Measurements from ENCODE around the gene FAM171A2.
"Not testable (repeated sequence)": the region's sequence is repeated elsewhere in the genome, so short reads cannot be mapped to it uniquely, and the experiment has no call there.

Gene FAM171A2

DNA sequence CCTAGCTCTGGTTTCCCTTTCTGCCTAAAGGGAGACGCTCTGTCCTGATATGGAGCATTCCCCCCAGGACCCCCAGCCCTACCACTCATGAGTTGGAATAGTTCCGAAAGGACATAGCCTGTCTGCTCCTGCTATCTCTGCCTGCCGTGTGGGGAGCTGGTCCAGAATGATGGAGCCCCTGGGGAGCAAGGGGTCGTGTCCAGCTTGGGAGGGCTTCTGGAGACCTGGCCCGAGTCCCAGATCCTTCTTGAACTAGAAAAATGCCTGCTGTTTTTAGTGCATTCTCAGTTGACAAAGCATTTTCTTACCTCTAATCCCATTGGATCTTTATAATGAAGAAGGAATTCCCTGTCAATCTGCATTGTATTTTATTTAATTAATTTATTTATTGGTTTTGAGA is 27.7 kb downstream of the FAM171A2 start:
- TF ChIP-seq, protein P1, sequence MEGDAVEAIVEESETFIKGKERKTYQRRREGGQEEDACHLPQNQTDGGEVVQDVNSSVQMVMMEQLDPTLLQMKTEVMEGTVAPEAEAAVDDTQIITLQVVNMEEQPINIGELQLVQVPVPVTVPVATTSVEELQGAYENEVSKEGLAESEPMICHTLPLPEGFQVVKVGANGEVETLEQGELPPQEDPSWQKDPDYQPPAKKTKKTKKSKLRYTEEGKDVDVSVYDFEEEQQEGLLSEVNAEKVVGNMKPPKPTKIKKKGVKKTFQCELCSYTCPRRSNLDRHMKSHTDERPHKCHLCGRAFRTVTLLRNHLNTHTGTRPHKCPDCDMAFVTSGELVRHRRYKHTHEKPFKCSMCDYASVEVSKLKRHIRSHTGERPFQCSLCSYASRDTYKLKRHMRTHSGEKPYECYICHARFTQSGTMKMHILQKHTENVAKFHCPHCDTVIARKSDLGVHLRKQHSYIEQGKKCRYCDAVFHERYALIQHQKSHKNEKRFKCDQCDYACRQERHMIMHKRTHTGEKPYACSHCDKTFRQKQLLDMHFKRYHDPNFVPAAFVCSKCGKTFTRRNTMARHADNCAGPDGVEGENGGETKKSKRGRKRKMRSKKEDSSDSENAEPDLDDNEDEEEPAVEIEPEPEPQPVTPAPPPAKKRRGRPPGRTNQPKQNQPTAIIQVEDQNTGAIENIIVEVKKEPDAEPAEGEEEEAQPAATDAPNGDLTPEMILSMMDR (IDR thresholded peaks at IDR 0.05; ENCODE audit: borderline replicate concordance, control extremely low read depth, extremely low read depth, insufficient read depth, missing control alignments), result no peak
- in situ Hi-C loops (cut with MboI; ENCODE audit: low sequenced_read_pairs, unreplicated experiment), result no loop called here
- DNase-seq (ENCODE audit: low spot score), result no peak

GRCh38 chr17:44335564-44335963 is 28.1 kb downstream of the FAM171A2 start:
- TF ChIP-seq, protein P1 (IDR thresholded peaks at IDR 0.05; ENCODE audit: borderline replicate concordance, control extremely low read depth, extremely low read depth, insufficient read depth, missing control alignments), result no peak
- in situ Hi-C loops (cut with MboI; ENCODE audit: low sequenced_read_pairs, unreplicated experiment), result no loop called here
- DNase-seq (ENCODE audit: low spot score), result no peak

DNA sequence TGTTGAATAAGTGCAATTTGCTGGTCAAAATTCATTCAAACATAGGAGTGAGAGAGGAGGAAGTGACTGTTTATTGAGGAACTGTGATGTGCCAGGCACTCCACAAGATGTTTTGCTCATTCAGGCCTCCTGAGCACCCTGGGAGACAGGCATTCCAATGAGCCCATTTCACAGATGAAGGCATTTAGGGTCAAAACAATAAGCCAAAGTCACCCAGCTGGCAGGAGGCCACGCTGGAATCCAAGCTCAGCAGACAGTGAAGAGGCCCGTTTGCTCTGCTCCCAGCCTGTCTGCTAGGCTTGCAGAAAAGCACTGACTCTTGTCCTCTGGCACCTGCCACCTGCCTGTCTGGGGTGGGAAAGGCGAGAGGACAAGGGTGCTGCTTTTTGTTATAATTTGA is 28.9 kb downstream of the FAM171A2 start:
- TF ChIP-seq, protein P1 (IDR thresholded peaks at IDR 0.05; ENCODE audit: borderline replicate concordance, control extremely low read depth, extremely low read depth, insufficient read depth, missing control alignments), result no peak
- DNase-seq (ENCODE audit: low spot score), result no peak
- in situ Hi-C loops (cut with MboI; ENCODE audit: low sequenced_read_pairs, unreplicated experiment), result loop anchor here (5.0 kb wide), 1 partner anchor 132 kb away; no protein-coding TSS in a partner anchor

- in situ Hi-C loops (cut with MboI; ENCODE audit: low sequenced_read_pairs, unreplicated experiment), result loop anchor here (5.0 kb wide), 1 partner anchor 132 kb away; no protein-coding TSS in a partner anchor
Measured at GRCh38 chr17:44334315-44334714, 29.3 kb downstream of the FAM171A2 start.

DNA sequence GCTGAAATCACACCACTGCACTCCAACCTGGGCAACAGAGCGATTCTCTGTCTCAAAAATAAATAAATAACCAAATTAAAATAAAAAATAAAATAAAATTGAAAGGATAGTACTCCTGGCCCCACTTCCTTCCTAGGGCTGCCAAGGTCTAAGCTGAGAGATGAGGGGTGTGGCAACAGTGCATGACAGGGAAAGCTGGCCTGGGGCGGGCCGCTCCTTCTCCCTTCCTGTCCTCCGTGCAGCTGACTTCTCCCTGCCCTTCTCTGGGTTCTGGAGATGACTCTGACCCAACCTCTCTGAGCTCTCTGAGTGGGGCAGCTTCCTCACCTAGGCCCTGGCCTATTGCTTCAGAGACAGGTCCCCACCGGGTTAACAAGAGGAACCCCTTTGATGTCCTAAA is 30.3 kb downstream of the FAM171A2 start:
- in situ Hi-C loops (cut with MboI; ENCODE audit: low sequenced_read_pairs, unreplicated experiment), result loop anchor here (5.0 kb wide), 1 partner anchor 131 kb away; no protein-coding TSS in a partner anchor

More at GRCh38 chr17:44334315-44334714, 29.3 kb downstream of the FAM171A2 start:
- TF ChIP-seq, protein P1 (IDR thresholded peaks at IDR 0.05; ENCODE audit: borderline replicate concordance, control extremely low read depth, extremely low read depth, insufficient read depth, missing control alignments), result no peak
- no peak for DNase-seq (ENCODE audit: low spot score)

DNA sequence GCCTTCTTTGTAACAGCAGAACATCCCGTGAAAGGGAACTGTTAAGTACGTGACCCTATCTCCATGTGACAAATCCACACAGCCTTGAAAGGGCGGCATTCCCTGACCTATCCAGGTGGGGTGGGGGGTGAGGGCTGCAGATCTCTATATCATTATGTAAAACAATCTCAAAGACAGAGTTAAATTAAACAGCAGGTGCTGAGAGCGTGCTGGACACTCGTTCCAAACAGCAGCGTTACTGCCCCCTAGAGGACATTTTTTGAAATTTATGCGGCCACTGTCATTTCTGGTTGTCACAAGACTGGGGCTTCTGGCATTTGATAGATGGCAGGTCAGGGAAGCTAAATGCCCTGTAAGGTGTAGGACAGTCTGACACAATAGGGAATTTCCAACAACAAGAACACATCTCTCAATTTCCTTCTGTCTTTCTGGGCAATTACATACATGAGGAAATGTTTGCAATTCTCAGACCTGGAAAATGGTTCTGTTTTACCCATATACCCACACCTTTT is 32.3 kb downstream of the FAM171A2 start:
- in situ Hi-C loops (cut with MboI; ENCODE audit: low sequenced_read_pairs, unreplicated experiment), result loop anchor here (5.0 kb wide), 1 partner anchor 129 kb away; no protein-coding TSS in a partner anchor
- TF ChIP-seq, protein P1 (IDR thresholded peaks at IDR 0.05; ENCODE audit: borderline replicate concordance, control extremely low read depth, extremely low read depth, insufficient read depth, missing control alignments), result peak; percentile 71
- peak; percentile 83 for DNase-seq (ENCODE audit: low spot score)

More for the DNA sequence above, 30.3 kb downstream of the FAM171A2 start:
- TF ChIP-seq, protein P1 (IDR thresholded peaks at IDR 0.05; ENCODE audit: borderline replicate concordance, control extremely low read depth, extremely low read depth, insufficient read depth, missing control alignments), result no peak
- no peak for DNase-seq (ENCODE audit: low spot score)

DNA sequence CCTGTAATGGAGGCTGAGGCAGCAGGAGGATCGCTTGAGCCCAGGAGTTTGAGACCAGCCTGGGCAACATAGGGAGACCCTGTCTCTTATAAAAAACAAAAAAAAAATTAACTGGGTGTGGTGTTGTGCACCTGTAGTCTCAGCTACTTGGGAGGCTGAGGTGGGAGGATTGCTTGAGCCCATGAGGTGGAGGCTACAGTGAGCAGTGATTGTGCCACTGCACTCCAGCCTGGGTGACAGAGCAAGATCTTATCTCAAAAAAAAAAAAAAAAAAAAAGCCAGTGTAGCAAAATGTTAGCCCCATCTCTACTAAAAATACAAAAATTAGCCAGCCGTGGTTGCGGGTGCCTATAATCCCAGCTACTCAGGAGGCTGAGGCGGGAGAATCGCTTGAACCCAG is 33.4 kb downstream of the FAM171A2 start:
- DNase-seq (ENCODE audit: low spot score), result not testable (repeated sequence)
- in situ Hi-C loops (cut with MboI; ENCODE audit: low sequenced_read_pairs, unreplicated experiment), result loop anchor here (5.0 kb wide), 1 partner anchor 128 kb away; no protein-coding TSS in a partner anchor

GRCh38 chr17:44329516-44329915 is 34.1 kb downstream of the FAM171A2 start:
- in situ Hi-C loops (cut with MboI; ENCODE audit: low sequenced_read_pairs, unreplicated experiment); DNase-seq (ENCODE audit: low spot score): not testable (repeated sequence)

Data from GM13976 (cell line).